GM12892 (cell line): ENCODE data around the gene OLFML1.

ENCODE experiments used
- POLR2A ChIP-seq: IDR thresholded peaks from 2 replicates; pipeline ENCODE4 v1.6.1; 2011; ENCODE audit warnings: low read depth, low read length, control low read depth
- POLR2AphosphoS5 ChIP-seq: IDR thresholded peaks from 2 replicates; pipeline ENCODE4 v1.6.1; 2011; ENCODE audit warnings: low read depth, low read length, control low read depth

- TF ChIP-seq POLR2AphosphoS5, result no peak
- TF ChIP-seq POLR2A, result no peak
These were observed 17.7 kb upstream of the OLFML1 start for GRCh38 chr11:7467652-7468051.
